Measurements from ENCODE around the gene MYBBP1A.

DNA sequence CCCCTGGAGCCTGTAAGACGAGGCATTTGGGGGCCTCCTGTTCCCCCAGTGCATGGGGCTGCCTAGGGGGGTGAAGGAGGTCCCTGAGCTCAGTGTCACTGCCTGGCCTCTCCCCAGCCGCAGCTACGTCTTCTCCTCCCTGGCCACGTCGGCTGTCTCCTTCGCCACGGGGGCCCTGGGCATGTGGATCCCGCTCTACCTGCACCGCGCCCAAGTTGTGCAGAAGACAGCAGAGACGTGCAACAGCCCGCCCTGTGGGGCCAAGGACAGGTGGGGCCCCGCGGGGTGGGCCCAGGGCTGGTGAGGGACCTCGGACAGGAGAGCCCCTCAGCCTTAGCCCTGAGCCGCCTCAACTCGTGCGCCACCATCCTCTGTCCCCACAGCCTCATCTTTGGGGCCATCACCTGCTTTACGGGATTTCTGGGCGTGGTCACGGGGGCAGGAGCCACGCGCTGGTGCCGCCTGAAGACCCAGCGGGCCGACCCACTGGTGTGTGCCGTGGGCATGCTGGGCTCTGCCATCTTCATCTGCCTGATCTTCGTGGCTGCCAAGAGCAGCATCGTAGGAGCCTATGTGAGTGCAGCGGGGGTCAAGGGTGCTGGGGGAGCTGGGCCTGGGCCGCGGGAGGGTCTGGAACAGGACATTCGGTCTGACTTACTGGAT is 22.2 kb downstream of the MYBBP1A start:
- TF ChIP-seq, protein P1, sequence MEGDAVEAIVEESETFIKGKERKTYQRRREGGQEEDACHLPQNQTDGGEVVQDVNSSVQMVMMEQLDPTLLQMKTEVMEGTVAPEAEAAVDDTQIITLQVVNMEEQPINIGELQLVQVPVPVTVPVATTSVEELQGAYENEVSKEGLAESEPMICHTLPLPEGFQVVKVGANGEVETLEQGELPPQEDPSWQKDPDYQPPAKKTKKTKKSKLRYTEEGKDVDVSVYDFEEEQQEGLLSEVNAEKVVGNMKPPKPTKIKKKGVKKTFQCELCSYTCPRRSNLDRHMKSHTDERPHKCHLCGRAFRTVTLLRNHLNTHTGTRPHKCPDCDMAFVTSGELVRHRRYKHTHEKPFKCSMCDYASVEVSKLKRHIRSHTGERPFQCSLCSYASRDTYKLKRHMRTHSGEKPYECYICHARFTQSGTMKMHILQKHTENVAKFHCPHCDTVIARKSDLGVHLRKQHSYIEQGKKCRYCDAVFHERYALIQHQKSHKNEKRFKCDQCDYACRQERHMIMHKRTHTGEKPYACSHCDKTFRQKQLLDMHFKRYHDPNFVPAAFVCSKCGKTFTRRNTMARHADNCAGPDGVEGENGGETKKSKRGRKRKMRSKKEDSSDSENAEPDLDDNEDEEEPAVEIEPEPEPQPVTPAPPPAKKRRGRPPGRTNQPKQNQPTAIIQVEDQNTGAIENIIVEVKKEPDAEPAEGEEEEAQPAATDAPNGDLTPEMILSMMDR (IDR thresholded peaks at IDR 0.05): no peak
- TF ChIP-seq EP300 (IDR thresholded peaks at IDR 0.05) (no peak), CHD2 (IDR thresholded peaks at IDR 0.05; ENCODE audit: low read length, partially characterized antibody) (no peak), TP53 (CRISPR knock-in tag; IDR thresholded peaks at IDR 0.05) (no peak), EHF (CRISPR knock-in tag; IDR thresholded peaks at IDR 0.05) (no peak), NFE2L2 (conservative IDR thresholded peaks at IDR 0.05; ENCODE audit: low read length) (no peak), RNF2 (IDR thresholded peaks at IDR 0.05; ENCODE audit: borderline replicate concordance, low read depth) (no peak), RAD21 (conservative IDR thresholded peaks at IDR 0.05 in 1 of 2, IDR thresholded peaks at IDR 0.05 in 1 of 2) (no peak), ESRRA (IDR thresholded peaks at IDR 0.05; ENCODE audit: borderline replicate concordance, low read length) (no peak), RFX5 (IDR thresholded peaks at IDR 0.05) (no peak), SMC3 (IDR thresholded peaks at IDR 0.05) (no peak)
